Spleen (tissue), 7 donors: ENCODE data around the gene GLG1.

Experiments
- CTCF ChIP-seq, 11 experiments: fragments of 200-600 bp in 7 of 11; fragments of 450-650 bp in 4 of 11; sonication (generic) in 4 of 11; IDR thresholded peaks in 8 of 11; conservative IDR thresholded peaks in 3 of 11; 1 replicate in 7 of 11; 2 replicates in 4 of 11; pipeline versions ENCODE4 v1.4.0 to v1.8.0; 2016 to 2021; ENCODE audit warnings: antibody characterized with exemption in 11 of 11, inconsistent platforms in 4 of 11, mild to moderate bottlenecking in 1 of 11
- POLR2AphosphoS5 ChIP-seq, 3 donors: sonication (generic); formaldehyde crosslinking; IDR thresholded peaks; one replicate each; pipeline ENCODE4 v1.5.1; 2017; ENCODE audit warnings: antibody characterized with exemption in 3 of 3
- donor health status: DM: no; HTN: no; CAD: no; lungs with moderate emphysema.
- donor health status: DM: no; HTN: no; CAD: no.
- donor health status: DM: no; HTN: no; CAD: no.

- no peak for TF ChIP-seq CTCF (IDR thresholded peaks at IDR 0.05 in 8 of 11, conservative IDR thresholded peaks at IDR 0.05 in 3 of 11)
- TF ChIP-seq POLR2AphosphoS5 (IDR thresholded peaks at IDR 0.05) = no peak
Observed at GRCh38 chr16:74487634-74488495, 119.0 kb downstream of the GLG1 start.
